B cell (primary cell): ENCODE measurements around the gene RASSF1. TPM values are rescaled to one million over a fixed set of nuclear protein-coding genes. Genes with fewer than 3 reads are reported as not detected.
A peak's percentile ranks its signal among the peaks of the same experiment; 100 is the strongest.

Source experiments
- ATAC-seq: fragments of 200-7000 bp; cut with Tn5 transposase; one replicate; pipeline ENCODE4 v1.10.0; 2021; ENCODE audit warnings: low read depth, mild to moderate bottlenecking, moderate number of reproducible peaks, moderate library complexity
- CTCF ChIA-PET: fragments of 350-600 bp; sonication (Branson Sonifier 250); formaldehyde crosslinking; loops from one replicate; lab custom pipeline; 2021; ENCODE audit warnings: antibody characterized with exemption, inconsistent platforms; lab: Charles Lee
- POLR2A ChIA-PET: fragments of 350-600 bp; sonication (Branson Sonifier 250); formaldehyde crosslinking; loops from one replicate; lab custom pipeline; 2021; ENCODE audit warnings: antibody characterized with exemption; lab: Charles Lee
- DNase-seq: peaks from one replicate; pipeline ENCODE4 v3.0.0; 2013
- H2AFZ ChIP-seq: 2 replicates; pipeline ENCODE4 v1.6.1; 2012; ENCODE audit warnings: mild to moderate bottlenecking, low read depth, low read length; ENCODE audit not compliant: insufficient read depth, poor library complexity, severe bottlenecking
- H3K27ac ChIP-seq, 2 donors: 1 replicate in 1 of 2; 2 replicates in 1 of 2; pipeline ENCODE4 v1.5.1; 2012 to 2013; ENCODE audit warnings: low read length in 2 of 2, mild to moderate bottlenecking in 2 of 2, moderate library complexity in 1 of 2
- H3K27me3 ChIP-seq, 4 experiments: fragments of 200-600 bp in 1 of 4; sonication (generic) in 1 of 4; replicated peaks in 1 of 4; 1 replicate in 2 of 4; 2 replicates in 2 of 4; pipeline versions ENCODE4 v1.6.1 to v1.7.0; 2013 to 2016; ENCODE audit warnings: low read length in 3 of 4, mild to moderate bottlenecking in 2 of 4, mixed read lengths in 1 of 4, moderate library complexity in 1 of 4; ENCODE audit not compliant: insufficient read depth in 4 of 4, control insufficient read depth in 3 of 4; ENCODE audit errors: control extremely low read depth in 1 of 4
- H3K36me3 ChIP-seq, 2 experiments: replicated peaks in 1 of 2; 1 replicate in 1 of 2; 2 replicates in 1 of 2; pipeline versions ENCODE4 v1.6.1 to v1.7.1; 2013; ENCODE audit warnings: low read length in 1 of 2; ENCODE audit not compliant: insufficient read depth in 2 of 2, control insufficient read depth in 1 of 2; ENCODE audit errors: control extremely low read depth in 1 of 2, extremely low read depth in 1 of 2
- H3K4me1 ChIP-seq, 2 donors: fragments of 200-600 bp in 1 of 2; sonication (generic) in 1 of 2; 1 replicate in 1 of 2; 2 replicates in 1 of 2; pipeline versions ENCODE4 v1.5.1 to v1.6.1; 2013 to 2017; ENCODE audit warnings: low read length in 2 of 2; ENCODE audit not compliant: control insufficient read depth in 2 of 2, insufficient read depth in 2 of 2
- H3K4me2 ChIP-seq: replicated peaks from 2 replicates; pipeline ENCODE3; 2012; ENCODE audit warnings: mild to moderate bottlenecking, low read depth, low read length; ENCODE audit not compliant: poor library complexity, severe bottlenecking
- H3K4me3 ChIP-seq, 5 experiments: fragments of 200-600 bp in 1 of 5; sonication (generic) in 1 of 5; 1 replicate in 3 of 5; 2 replicates in 2 of 5; pipeline versions ENCODE4 v1.5.1 to v1.7.0; 2011 to 2016; ENCODE audit warnings: low read length in 4 of 5, mild to moderate bottlenecking in 4 of 5, low read depth in 2 of 5, control low read depth in 1 of 5, moderate library complexity in 1 of 5; ENCODE audit not compliant: insufficient read depth in 1 of 5; ENCODE audit errors: control extremely low read depth in 1 of 5, extremely low read depth in 1 of 5
- H3K79me2 ChIP-seq: fragments of 200-600 bp; sonication (generic); one replicate; pipeline ENCODE4 v1.6.0; 2016; ENCODE audit warnings: low read length; ENCODE audit not compliant: control insufficient read depth, insufficient read depth
- H3K9ac ChIP-seq: fragments of 200-600 bp; sonication (generic); 2 replicates; pipeline ENCODE4 v1.6.1; 2017; ENCODE audit warnings: mild to moderate bottlenecking, low read length, moderate library complexity
- H3K9me3 ChIP-seq, 3 donors: one replicate each; pipeline versions ENCODE4 v1.6.1 to v1.7.1; 2013; ENCODE audit warnings: low read length in 2 of 3; ENCODE audit not compliant: control insufficient read depth in 2 of 3, insufficient read depth in 1 of 3; ENCODE audit errors: control extremely low read depth in 1 of 3
- H4K20me1 ChIP-seq: 2 replicates; pipeline ENCODE4 v1.6.0; 2012; ENCODE audit warnings: mild to moderate bottlenecking, low read length; ENCODE audit not compliant: insufficient read depth, control insufficient read depth, poor library complexity, severe bottlenecking
- H3K27ac Mint-ChIP-seq: one replicate; pipeline ENCODE4 v1.8.0; 2021; ENCODE audit warnings: mixed read lengths
- H3K27me3 Mint-ChIP-seq: one replicate; pipeline ENCODE4 v1.8.0; 2021; ENCODE audit warnings: mixed read lengths
- H3K4me1 Mint-ChIP-seq: one replicate; pipeline ENCODE4 v1.8.0; 2021; ENCODE audit warnings: mixed read lengths
- H3K4me3 Mint-ChIP-seq: one replicate; pipeline ENCODE4 v1.8.0; 2021; ENCODE audit warnings: mixed read lengths
- H3K9me3 Mint-ChIP-seq: one replicate; pipeline ENCODE4 v1.8.0; 2022; ENCODE audit warnings: mixed read lengths; ENCODE audit not compliant: insufficient read depth
- CTCF ChIP-seq: fragments of 200-600 bp; IDR thresholded peaks from one replicate; pipeline ENCODE4 v1.8.0; 2022; ENCODE audit warnings: antibody characterized with exemption, mild to moderate bottlenecking
- EZH2 ChIP-seq: IDR thresholded peaks from 2 replicates; pipeline ENCODE4 v1.6.1; 2012; ENCODE audit warnings: borderline replicate concordance, low read depth, mild to moderate bottlenecking, moderate library complexity, low read length; ENCODE audit not compliant: insufficient read depth, poor library complexity, severe bottlenecking
- WGBS: methylation state at CpG from one replicate; pipeline ENCODE4 v1.1.5; 2013; ENCODE audit warnings: missing lambda C conversion rate; ENCODE audit not compliant: insufficient coverage; 5-methylcytosine and 5-hydroxymethylcytosine counted together
- intact Hi-C: fragments of 100-400 bp; cut with micrococcal nuclease; formaldehyde crosslinking; loops from one replicate; pipeline ENCODE4 v1.10.0; 2022
- polyA plus RNA-seq: library from polyadenylated mRNA; depleted of rRNA; stranded (reverse); fragments of >200 nt; gene quantifications from 2 replicates; pipeline ENCODE4 v1.2.3, GENCODE V29; 2012
- total RNA-seq, 2 donors: library from RNA; stranded (reverse); fragments of 120-200 nt in 1 of 2; gene quantifications; 1 replicate in 1 of 2; 2 replicates in 1 of 2; pipeline versions ENCODE4 v1.2.3 to v1.2.4, GENCODE V29; 2013 to 2022

Gene RASSF1
- total and polyA plus RNA-seq, 2 donors (not counting 1 experiment from before 2014, with no cell fraction given) = 121 to 223 TPM

GRCh38 chr3:50323614-50324199 is 16.9 kb downstream of the RASSF1 start:
- DNase-seq = no peak
- peaks cover 11% of the 10 kb centered on the region for H4K20me1 ChIP-seq
- WGBS = 41% methylated on average over 4 of the region's 5 CpGs
- H3K27ac Mint-ChIP-seq = no peak overlapping the region
- H3K27me3 Mint-ChIP-seq = no peaks in the 10 kb centered on the region
- H2AFZ ChIP-seq = no peak overlapping the region
- TF ChIP-seq CTCF (no peak), EZH2 (no peak)
- H3K9ac ChIP-seq = no peak overlapping the region
- no peak for ATAC-seq
- no peak overlapping the region for H3K4me2 ChIP-seq
- peak overlapping the region; percentile 87 for H3K4me3 Mint-ChIP-seq
- H3K9me3 Mint-ChIP-seq = no peaks in the 10 kb centered on the region
- ChIA-PET CTCF (interaction anchor here (0.8 to 3.1 kb wide), 14 partner anchors 9 to 218 kb away, joined by 3 to 28 read pairs (median 6); partner anchors contain the start of genes HYAL3, IFRD2 and NAA80), POLR2A (interaction anchor here (2.9 kb wide), 1 partner anchor 13 kb away, joined by 16 read pairs; no protein-coding TSS in a partner anchor)
- H3K4me3 ChIP-seq = no peak overlapping the region
- H3K4me1 Mint-ChIP-seq = peaks cover 50% of the 10 kb centered on the region
- H3K36me3 ChIP-seq = peaks cover 0 to 18% of the 10 kb centered on the region in 2 experiments
- H3K79me2 ChIP-seq = peaks cover 21% of the 10 kb centered on the region
- peaks cover 0 to 3% (median 0%) of the 10 kb centered on the region in 3 donors for H3K9me3 ChIP-seq
- no peak overlapping the region for H3K27ac ChIP-seq
- H3K27me3 ChIP-seq = no peaks in the 10 kb centered on the region
- intact Hi-C loops = loop anchor here (1.0 to 5.0 kb wide), 2 partner anchors 49 to 86 kb away; partner anchors contain the start of gene GNAI2
- peaks cover 28 to 53% of the 10 kb centered on the region in 2 donors for H3K4me1 ChIP-seq

GRCh38 chr3:50323092-50323600 is 17.5 kb downstream of the RASSF1 start:
- H3K36me3 ChIP-seq = peaks cover 0 to 18% of the 10 kb centered on the region in 2 experiments
- peaks cover 0 to 3% (median 0%) of the 10 kb centered on the region in 3 donors for H3K9me3 ChIP-seq
- Mint-ChIP-seq H3K4me1 (peaks cover 50% of the 10 kb centered on the region), H3K9me3 (no peaks in the 10 kb centered on the region), H3K27me3 (no peaks in the 10 kb centered on the region), H3K4me3 (peak overlapping the region; percentile 87), H3K27ac (peak overlapping the region; percentile 53)
- H3K27me3 ChIP-seq = no peaks in the 10 kb centered on the region
- ChIA-PET CTCF (interaction anchor here (0.6 to 3.1 kb wide), 9 partner anchors 13 to 219 kb away, joined by 3 to 28 read pairs (median 5); partner anchors contain the start of genes HYAL3 and NAA80), POLR2A (interaction anchor here (2.3 to 2.9 kb wide), 2 partner anchors 14 to 24 kb away, joined by 16 to 24 read pairs; partner anchors contain the start of genes HYAL3 and NAA80)
- ATAC-seq = no peak
- H3K79me2 ChIP-seq = peaks cover 21% of the 10 kb centered on the region
- H2AFZ ChIP-seq = no peak overlapping the region
- H3K27ac ChIP-seq = no peak overlapping the region
- H3K9ac ChIP-seq = no peak overlapping the region
- peaks cover 11% of the 10 kb centered on the region for H4K20me1 ChIP-seq
- TF ChIP-seq CTCF = no peak
- no peak for TF ChIP-seq EZH2
- 56% methylated on average over 4 of the region's 4 CpGs for WGBS
- H3K4me2 ChIP-seq = no peak overlapping the region
- DNase-seq = no peak
- no peak overlapping the region for H3K4me3 ChIP-seq
- intact Hi-C loops = loop anchor here (5.0 kb wide), 1 partner anchor 86 kb away; the partner anchor contains the start of gene GNAI2
- peaks cover 29 to 53% of the 10 kb centered on the region in 2 donors for H3K4me1 ChIP-seq
